KMS-11 (cell line): Measurements from ENCODE around the gene KRT78.

Source experiments
- H2AFZ ChIP-seq: fragments of 200-600 bp; sonication (generic); 2 replicates; pipeline ENCODE4 v1.6.1; 2016; ENCODE audit warnings: antibody characterized with exemption, mixed run types, low read depth
- H3K27ac ChIP-seq: fragments of 200-600 bp; sonication (generic); 2 replicates; pipeline ENCODE4 v1.6.1; 2016; ENCODE audit warnings: mild to moderate bottlenecking, mixed run types
- H3K27me3 ChIP-seq: fragments of 200-600 bp; sonication (generic); 2 replicates; pipeline ENCODE4 v1.6.1; 2017; ENCODE audit warnings: mild to moderate bottlenecking, low read depth, mixed run types, moderate library complexity; ENCODE audit not compliant: insufficient read depth
- H3K36me3 ChIP-seq: fragments of 200-600 bp; sonication (generic); 2 replicates; pipeline ENCODE4 v1.6.1; 2017; ENCODE audit warnings: mild to moderate bottlenecking, mixed run types; ENCODE audit not compliant: insufficient read depth
- H3K4me1 ChIP-seq: fragments of 200-600 bp; sonication (generic); 2 replicates; pipeline ENCODE4 v1.6.1; 2016; ENCODE audit warnings: mild to moderate bottlenecking, low read depth, mixed run types; ENCODE audit not compliant: poor library complexity, severe bottlenecking
- H3K4me2 ChIP-seq: fragments of 200-600 bp; sonication (generic); 2 replicates; pipeline ENCODE4 v1.7.0; 2016; ENCODE audit warnings: mild to moderate bottlenecking, mixed run types
- H3K4me3 ChIP-seq: fragments of 200-600 bp; sonication (generic); IDR thresholded peaks from 2 replicates; pipeline ENCODE4 v1.6.1; 2017; ENCODE audit warnings: low read depth, low read length, mixed read lengths; ENCODE audit not compliant: insufficient read depth
- H3K79me2 ChIP-seq: fragments of 200-600 bp; sonication (generic); 2 replicates; pipeline ENCODE4 v1.6.1; 2016; ENCODE audit warnings: low read depth, mixed run types; ENCODE audit not compliant: insufficient read depth
- H3K9ac ChIP-seq: fragments of 200-600 bp; sonication (generic); 2 replicates; pipeline ENCODE4 v1.6.1; 2016; ENCODE audit warnings: mild to moderate bottlenecking, mixed run types
- H4K20me1 ChIP-seq: fragments of 200-600 bp; sonication (generic); 2 replicates; pipeline ENCODE4 v1.6.1; 2016; ENCODE audit warnings: mild to moderate bottlenecking, mixed run types; ENCODE audit not compliant: insufficient read depth
- CTCF ChIP-seq: fragments of 200-600 bp; sonication (generic); conservative IDR thresholded peaks from 2 replicates; pipeline ENCODE4 v1.6.1; 2017; ENCODE audit warnings: low read depth, mild to moderate bottlenecking, antibody characterized with exemption, low read length, moderate library complexity, mixed read lengths

Gene KRT78

GRCh38 chr12:52879394-52880351 is 30.9 kb upstream of the KRT78 start:
- no peaks in the 10 kb centered on the region for H3K36me3 ChIP-seq
- H3K4me1 ChIP-seq, result peaks cover 33% of the 10 kb centered on the region
- H3K79me2 ChIP-seq, result no peaks in the 10 kb centered on the region
- H3K27me3 ChIP-seq, result no peaks in the 10 kb centered on the region
- H3K4me2 ChIP-seq, result peak overlapping the region; percentile 83
- H3K27ac ChIP-seq, result no peak overlapping the region
- no peak overlapping the region for H3K4me3 ChIP-seq
- peak; percentile 93 for TF ChIP-seq CTCF
- peak overlapping the region; percentile 35; the same call in 1 of the 2 replicates for H3K9ac ChIP-seq
- peak overlapping the region; percentile 90 for H2AFZ ChIP-seq
- H4K20me1 ChIP-seq, result no peaks in the 10 kb centered on the region

GRCh38 chr12:52878507-52879393 is 30.0 kb upstream of the KRT78 start:
- H3K27ac ChIP-seq, result no peak overlapping the region
- H2AFZ ChIP-seq, result peak overlapping the region; percentile 90
- peak overlapping the region; percentile 35; the same call in 1 of the 2 replicates for H3K9ac ChIP-seq
- peaks cover 39% of the 10 kb centered on the region for H3K4me1 ChIP-seq
- H3K4me2 ChIP-seq, result peak overlapping the region; percentile 83; the same call in 1 of the 2 replicates
- no peaks in the 10 kb centered on the region for H3K36me3 ChIP-seq
- TF ChIP-seq CTCF, result no peak
- H3K4me3 ChIP-seq, result no peak overlapping the region
- no peaks in the 10 kb centered on the region for H3K79me2 ChIP-seq
- H4K20me1 ChIP-seq, result no peaks in the 10 kb centered on the region
- no peaks in the 10 kb centered on the region for H3K27me3 ChIP-seq

GRCh38 chr12:52877242-52877641 is 28.4 kb upstream of the KRT78 start:
- H3K4me3 ChIP-seq, result no peak overlapping the region
- no peak overlapping the region for H2AFZ ChIP-seq
- H3K9ac ChIP-seq, result no peak overlapping the region
- no peak overlapping the region for H3K27ac ChIP-seq
- no peak overlapping the region for H3K4me2 ChIP-seq
- H3K79me2 ChIP-seq, result no peaks in the 10 kb centered on the region
- TF ChIP-seq CTCF, result no peak
- H3K4me1 ChIP-seq, result peaks cover 46% of the 10 kb centered on the region
- no peaks in the 10 kb centered on the region for H3K27me3 ChIP-seq
- no peaks in the 10 kb centered on the region for H3K36me3 ChIP-seq
- no peaks in the 10 kb centered on the region for H4K20me1 ChIP-seq

- H3K4me2 ChIP-seq, result no peak overlapping the region
- H2AFZ ChIP-seq, result no peak overlapping the region
- H3K4me1 ChIP-seq, result peaks cover 46% of the 10 kb centered on the region
- H3K79me2 ChIP-seq, result no peaks in the 10 kb centered on the region
- H3K4me3 ChIP-seq, result no peak overlapping the region
- no peak overlapping the region for H3K9ac ChIP-seq
- no peaks in the 10 kb centered on the region for H4K20me1 ChIP-seq
- no peaks in the 10 kb centered on the region for H3K36me3 ChIP-seq
- H3K27me3 ChIP-seq, result no peaks in the 10 kb centered on the region
- no peak overlapping the region for H3K27ac ChIP-seq
- no peak for TF ChIP-seq CTCF
Measured at GRCh38 chr12:52876372-52876771, 27.6 kb upstream of the KRT78 start.
